Liver (tissue), 9 donors: ENCODE data around the gene VASH2. TPM values are rescaled to one million over a fixed set of nuclear protein-coding genes. Genes with fewer than 3 reads are reported as not detected.

Source experiments
- DNase-seq: peaks from one replicate; pipeline ENCODE4 v3.0.0-alpha.2; 2017; ENCODE audit warnings: low spot score
- H3K27ac ChIP-seq, 2 donors: one replicate each; pipeline ENCODE4 v1.7.0; 2013; ENCODE audit warnings: inconsistent platforms in 2 of 2, low read length in 2 of 2, control low read depth in 1 of 2, low read depth in 1 of 2, mild to moderate bottlenecking in 1 of 2
- H3K27me3 ChIP-seq, 4 donors: one replicate each; pipeline versions ENCODE4 v1.6.1 to v1.7.0; 2013; ENCODE audit warnings: low read length in 3 of 4, inconsistent platforms in 1 of 4, mild to moderate bottlenecking in 1 of 4, moderate library complexity in 1 of 4; ENCODE audit not compliant: control insufficient read depth in 4 of 4, insufficient read depth in 4 of 4
- H3K36me3 ChIP-seq, 4 donors: one replicate each; pipeline versions ENCODE4 v1.6.1 to v1.7.0; 2013; ENCODE audit warnings: low read length in 3 of 4, mild to moderate bottlenecking in 3 of 4, low read depth in 1 of 4, moderate library complexity in 1 of 4; ENCODE audit not compliant: control insufficient read depth in 4 of 4, insufficient read depth in 3 of 4
- H3K4me1 ChIP-seq, 4 donors: one replicate each; pipeline versions ENCODE4 v1.6.1 to v1.7.0; 2013; ENCODE audit warnings: low read length in 3 of 4, mild to moderate bottlenecking in 3 of 4, moderate library complexity in 1 of 4; ENCODE audit not compliant: control insufficient read depth in 4 of 4, insufficient read depth in 4 of 4
- H3K4me3 ChIP-seq, 3 donors: one replicate each; pipeline versions ENCODE4 v1.6.1 to v1.7.0; 2013; ENCODE audit warnings: low read length in 3 of 3, control low read depth in 1 of 3, low read depth in 1 of 3, mild to moderate bottlenecking in 1 of 3
- H3K9ac ChIP-seq, 2 donors: one replicate each; pipeline ENCODE4 v1.7.0; 2013; ENCODE audit warnings: low read length in 2 of 2, mild to moderate bottlenecking in 2 of 2, moderate library complexity in 2 of 2, control low read depth in 1 of 2, low read depth in 1 of 2
- H3K9me3 ChIP-seq, 4 donors: one replicate each; pipeline versions ENCODE4 v1.6.1 to v1.7.0; 2013; ENCODE audit warnings: low read length in 3 of 4; ENCODE audit not compliant: control insufficient read depth in 4 of 4
- ATF3 ChIP-seq: IDR thresholded peaks from 2 replicates; pipeline ENCODE4 v1.6.1; 2016; ENCODE audit warnings: antibody characterized with exemption
- CTCF ChIP-seq: fragments of 150-350 bp; IDR thresholded peaks from 2 replicates; pipeline ENCODE4 v1.5.1; 2017; ENCODE audit warnings: improper control_type of control experiment, low read depth, low read length; ENCODE audit not compliant: missing input control
- EGR1 ChIP-seq, 2 donors: IDR thresholded peaks; 2 replicates each; pipeline ENCODE4 v1.6.1; 2016 to 2018; ENCODE audit warnings: antibody characterized with exemption in 2 of 2, low read depth in 2 of 2
- FOXA1 ChIP-seq: IDR thresholded peaks from 2 replicates; pipeline ENCODE4 v1.6.1; 2016; ENCODE audit warnings: antibody characterized with exemption
- FOXA2 ChIP-seq: IDR thresholded peaks from 2 replicates; pipeline ENCODE4 v1.6.1; 2016; ENCODE audit warnings: antibody characterized with exemption
- GABPA ChIP-seq, 2 donors: IDR thresholded peaks in 1 of 2; conservative IDR thresholded peaks in 1 of 2; 2 replicates each; pipeline ENCODE4 v1.6.1; 2016; ENCODE audit warnings: antibody characterized with exemption in 2 of 2, mild to moderate bottlenecking in 1 of 2, moderate library complexity in 1 of 2
- HNF4A ChIP-seq, 2 donors: conservative IDR thresholded peaks; 2 replicates each; pipeline ENCODE4 v1.6.1; 2016; ENCODE audit warnings: antibody characterized with exemption in 2 of 2, mild to moderate bottlenecking in 2 of 2
- HNF4G ChIP-seq: IDR thresholded peaks from 2 replicates; pipeline ENCODE4 v1.6.1; 2016; ENCODE audit warnings: antibody characterized with exemption
- NR2F2 ChIP-seq: IDR thresholded peaks from 2 replicates; pipeline ENCODE4 v1.6.1; 2016; ENCODE audit warnings: antibody characterized with exemption
- RAD21 ChIP-seq, 2 donors: IDR thresholded peaks; 2 replicates each; pipeline ENCODE4 v1.6.1; 2016; ENCODE audit warnings: antibody characterized with exemption in 2 of 2, mild to moderate bottlenecking in 2 of 2
- REST ChIP-seq: IDR thresholded peaks from 2 replicates; pipeline ENCODE4 v1.6.1; 2016; ENCODE audit warnings: antibody characterized with exemption, mild to moderate bottlenecking
- RXRA ChIP-seq, 2 donors: IDR thresholded peaks; 2 replicates each; pipeline ENCODE4 v1.6.1; 2017 to 2018; ENCODE audit warnings: antibody characterized with exemption in 2 of 2, mild to moderate bottlenecking in 1 of 2
- SP1 ChIP-seq: IDR thresholded peaks from 2 replicates; pipeline ENCODE4 v1.6.1; 2018; ENCODE audit warnings: antibody characterized with exemption, mild to moderate bottlenecking
- YY1 ChIP-seq: IDR thresholded peaks from 2 replicates; pipeline ENCODE4 v1.6.1; 2016; ENCODE audit warnings: antibody characterized with exemption, mild to moderate bottlenecking
- ZBTB33 ChIP-seq: IDR thresholded peaks from 2 replicates; pipeline ENCODE4 v1.6.1; 2016; ENCODE audit warnings: antibody characterized with exemption
- WGBS: extraction: QIAGEN DNeasy Blood & Tissue Kit; methylation state at CpG from one replicate; pipeline ENCODE4 v1.1.7; 2013; 5-methylcytosine and 5-hydroxymethylcytosine counted together
- polyA plus RNA-seq, 2 donors: library from polyadenylated mRNA; stranded (reverse) in 1 of 2; unstranded in 1 of 2; fragments of 200-250 nt in 1 of 2; fragments of >200 nt in 1 of 2; fragmentation: Nextera tagmentation in 1 of 2; extraction: Ambion mirVana in 1 of 2; gene quantifications; one replicate each; pipeline versions ENCODE4 v1.2.1 to v1.2.3, GENCODE V29; 2013 to 2015
- total RNA-seq, 2 donors: library from RNA; depleted of rRNA; stranded (reverse); fragments of >200 nt; gene quantifications; one replicate each; pipeline ENCODE4 v1.2.3, GENCODE V29; 2014
- donor health status: healthy.
- donor health status: healthy.
- donor health status: healthy.
- donor health status: healthy.
- donor health status: healthy.

Gene VASH2
- total and polyA plus RNA-seq, 4 donors = 0.01 to 0.70 (median 0.23) TPM

GRCh38 chr1:212958175-212958574, 7.8 kb downstream of the VASH2 start:
- Histone ChIP-seq H3K36me3 (no peaks in the 10 kb centered on the region), H3K9ac (no peak overlapping the region), H3K27me3 (no peaks in the 10 kb centered on the region), H3K27ac (no peak overlapping the region), H3K9me3 (no peaks in the 10 kb centered on the region), H3K4me1 (no peaks in the 10 kb centered on the region), H3K4me3 (no peak overlapping the region)
- WGBS = 81% methylated on average over 10 of the region's 10 CpGs
- DNase-seq = no peak
- TF ChIP-seq RXRA (IDR thresholded peaks at IDR 0.05) (no peak), CTCF (no peak), EGR1 (IDR thresholded peaks at IDR 0.05; ENCODE audit: low read depth in 2 of 2) (no peak), GABPA (IDR thresholded peaks at IDR 0.05 in 1 of 2, conservative IDR thresholded peaks at IDR 0.05 in 1 of 2) (no peak), RAD21 (IDR thresholded peaks at IDR 0.05) (no peak)

GRCh38 chr1:212959266-212960220, 9.2 kb downstream of the VASH2 start:
- Histone ChIP-seq H3K36me3 (no peaks in the 10 kb centered on the region), H3K4me1 (no peaks in the 10 kb centered on the region), H3K27me3 (no peaks in the 10 kb centered on the region), H3K27ac (no peak overlapping the region), H3K9ac (no peak overlapping the region), H3K4me3 (no peak overlapping the region), H3K9me3 (no peaks in the 10 kb centered on the region)
- TF ChIP-seq SP1 = no peak
- no peak for TF ChIP-seq RAD21 (IDR thresholded peaks at IDR 0.05)
- TF ChIP-seq FOXA1 = no peak
- no peak for TF ChIP-seq HNF4G
- TF ChIP-seq YY1 = no peak
- TF ChIP-seq ATF3 = no peak
- no peak for DNase-seq
- 89% methylated on average over 18 of the region's 18 CpGs for WGBS

GRCh38 chr1:212960932-212961331, 10.6 kb downstream of the VASH2 start:
- H3K27me3 ChIP-seq = no peaks in the 10 kb centered on the region
- no peaks in the 10 kb centered on the region for H3K36me3 ChIP-seq
- 94% methylated on average over 6 of the region's 6 CpGs for WGBS
- no peaks in the 10 kb centered on the region for H3K9me3 ChIP-seq
- H3K27ac ChIP-seq = no peak overlapping the region
- no peak for DNase-seq
- no peaks in the 10 kb centered on the region for H3K4me1 ChIP-seq
- H3K9ac ChIP-seq = no peak overlapping the region
- H3K4me3 ChIP-seq = no peak overlapping the region
- TF ChIP-seq HNF4G (no peak), EGR1 (IDR thresholded peaks at IDR 0.05; ENCODE audit: low read depth in 2 of 2) (no peak), ATF3 (no peak), ZBTB33 (no peak), SP1 (no peak), RXRA (IDR thresholded peaks at IDR 0.05) (no peak), CTCF (no peak), REST (no peak), FOXA2 (no peak), GABPA (IDR thresholded peaks at IDR 0.05 in 1 of 2, conservative IDR thresholded peaks at IDR 0.05 in 1 of 2) (no peak), HNF4A (conservative IDR thresholded peaks at IDR 0.05) (no peak), NR2F2 (no peak), FOXA1 (no peak)
